ENCODE data around the gene HMHB1.

The HMHB1 gene

DNA sequence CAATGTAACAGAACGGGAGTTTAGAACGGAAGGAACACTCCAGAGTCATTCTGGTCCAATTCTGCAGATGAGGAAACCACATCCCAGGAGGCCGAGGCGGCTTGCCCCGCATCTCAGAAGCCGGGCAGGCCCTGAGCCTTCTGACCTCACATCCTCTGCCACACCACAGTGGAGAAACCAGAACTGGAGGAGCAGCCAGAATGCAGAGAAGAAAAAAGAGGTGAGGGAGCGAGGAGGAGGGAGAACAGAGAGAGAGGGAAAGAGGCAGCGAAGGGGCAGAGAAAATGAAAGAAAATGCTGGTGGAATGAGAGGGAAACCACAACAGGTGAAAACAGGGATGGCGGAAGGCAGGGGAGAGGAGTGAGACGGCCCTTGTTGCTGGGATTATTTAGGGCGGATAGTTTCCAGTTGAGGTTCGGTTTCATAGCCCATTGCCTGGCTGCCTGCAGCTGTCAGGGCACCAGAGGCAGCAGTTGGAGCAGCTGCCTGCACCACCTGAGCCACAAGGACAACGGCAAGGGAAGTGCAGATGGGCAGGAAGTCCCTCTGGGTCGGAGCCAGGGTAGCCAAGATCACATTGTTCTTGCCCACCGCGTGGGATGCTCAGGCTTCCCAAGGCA lies at the start of gene HMHB1:
TSS of gene HMHB1 (plus strand) at position 77 of the 621 bp plus-strand sequence.
- no peak for DNase-seq (ENCODE audit: low read depth)

DNA sequence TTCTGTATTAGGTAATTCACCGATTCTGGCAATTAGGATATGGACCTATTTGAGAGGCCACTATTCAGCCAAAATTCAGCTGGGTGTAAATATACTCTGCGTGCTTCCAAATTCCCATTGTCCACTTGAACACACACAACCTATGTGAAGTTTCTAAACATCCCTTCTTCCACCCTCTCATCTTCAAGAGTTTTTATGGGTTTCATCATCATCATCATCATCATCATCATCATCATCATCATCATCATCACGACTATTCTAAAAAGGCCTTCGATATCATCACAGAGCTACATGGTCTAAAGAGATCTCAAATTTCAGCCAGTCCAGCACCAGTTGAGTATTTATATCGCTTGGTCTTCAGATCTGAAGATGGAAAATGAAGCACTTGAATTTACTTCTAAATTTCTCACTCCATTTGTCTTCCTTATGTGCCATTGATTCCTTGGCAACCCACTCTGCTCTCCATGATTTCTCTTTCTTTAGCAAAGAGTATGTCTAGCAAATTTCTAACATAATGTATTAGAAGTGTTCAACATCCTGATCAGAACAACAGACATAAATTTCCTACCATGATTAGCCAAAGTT lies 49.2 kb upstream of the HMHB1 start:
- DNase-seq (ENCODE audit: low read depth): no peak

GRCh38 chr5:143767162-143767561 lies 44.8 kb upstream of the HMHB1 start:
- DNase-seq (ENCODE audit: low read depth): no peak

DNA sequence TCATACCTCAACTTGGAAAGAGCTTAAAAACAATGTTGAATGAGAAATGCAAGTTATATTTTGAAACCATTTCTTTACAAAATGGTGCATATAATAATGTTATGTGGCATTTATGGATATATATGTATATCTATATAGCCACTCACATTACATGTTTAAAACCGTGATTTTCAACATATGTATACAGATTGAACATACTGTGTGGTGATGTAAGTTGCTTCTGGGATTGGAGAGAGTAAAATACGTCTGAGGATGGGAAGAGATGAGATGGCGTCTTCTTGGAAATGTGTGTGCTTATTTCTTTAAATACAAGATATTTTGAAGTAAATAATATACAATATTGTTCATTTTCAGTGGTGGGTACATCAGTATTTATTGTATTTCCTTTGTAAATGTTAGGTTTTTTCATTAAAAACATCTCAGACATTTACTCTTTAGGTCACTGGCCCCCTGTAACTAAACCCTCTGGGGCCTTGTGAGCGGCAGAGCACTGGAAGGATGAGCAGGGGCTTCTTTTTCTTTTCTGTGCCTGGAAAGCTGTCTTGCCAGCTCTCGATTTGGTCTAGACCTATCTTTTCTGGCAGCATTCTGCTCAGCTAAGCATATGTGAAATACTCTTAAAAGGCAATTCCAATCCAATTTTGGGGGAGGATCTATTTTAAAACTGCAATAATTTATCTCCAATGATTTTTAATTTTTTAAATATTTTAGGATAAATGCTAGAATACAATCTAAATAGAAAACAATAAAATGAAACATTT lies 42.8 kb upstream of the HMHB1 start:
- DNase-seq (ENCODE audit: low read depth): no peak

DNA sequence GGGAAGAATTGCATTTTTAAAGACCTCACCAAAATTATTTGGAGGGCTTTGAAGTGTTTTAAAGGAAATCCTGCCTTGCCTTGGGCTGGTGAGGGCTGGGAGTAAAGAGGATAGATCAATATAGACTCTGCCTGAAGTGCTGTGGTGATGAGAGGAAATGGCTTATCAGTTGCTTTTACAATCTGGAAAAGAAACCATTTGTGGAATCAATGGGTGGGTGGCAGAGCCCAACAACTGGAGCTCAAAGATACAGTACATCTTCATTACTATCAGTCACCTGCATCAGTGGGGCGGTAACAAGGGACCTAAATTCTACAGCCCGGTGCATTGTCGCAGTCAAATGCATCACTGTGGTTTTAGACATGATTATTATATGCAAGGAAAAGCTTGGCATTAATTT lies 41.5 kb upstream of the HMHB1 start:
- no peak for DNase-seq (ENCODE audit: low read depth)

DNA sequence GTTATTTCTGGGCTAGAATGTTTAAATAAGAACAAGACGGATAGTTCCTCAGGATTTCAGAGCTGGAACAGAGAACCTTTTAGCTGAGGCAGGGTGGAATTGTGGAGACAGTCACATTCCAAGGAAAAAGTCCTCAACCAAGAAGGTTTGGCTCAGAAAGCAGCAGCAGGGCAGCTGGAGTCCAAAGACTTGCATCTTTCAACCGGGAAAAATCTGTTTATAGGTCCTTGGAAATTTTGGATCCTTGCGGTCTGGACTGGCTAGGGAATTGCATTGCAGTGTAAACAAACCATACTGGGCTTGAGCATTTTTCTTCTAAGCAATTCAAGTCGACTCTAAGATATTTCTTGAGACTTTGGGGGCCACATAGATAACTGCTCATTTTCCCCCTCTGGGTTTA lies 40.8 kb upstream of the HMHB1 start:
- DNase-seq (ENCODE audit: low read depth): no peak

- no peak for DNase-seq (ENCODE audit: low read depth)
These were observed 40.4 kb upstream of the HMHB1 start for GRCh38 chr5:143771602-143772001.

- no peak for DNase-seq (ENCODE audit: low read depth)
These were observed 39.3 kb upstream of the HMHB1 start for GRCh38 chr5:143772621-143773020.

DNA sequence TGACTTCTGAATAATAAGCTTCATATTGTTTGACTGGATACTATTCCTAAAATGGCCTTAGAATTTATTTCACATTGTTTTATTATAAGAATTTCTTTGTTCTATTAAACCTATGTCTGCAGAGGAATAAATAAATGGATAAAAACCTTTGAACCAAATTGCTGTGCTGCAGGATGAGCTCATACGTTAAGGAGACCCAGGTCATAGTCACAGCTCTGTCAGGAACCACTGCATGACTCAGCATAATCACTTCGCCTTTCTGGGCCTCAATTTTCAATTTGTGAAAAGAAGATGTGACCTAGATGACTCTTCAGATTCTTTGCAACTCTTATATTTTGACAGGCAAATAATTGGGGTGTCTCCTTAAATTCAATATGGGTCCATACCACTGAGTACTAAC lies 36.7 kb upstream of the HMHB1 start:
- DNase-seq (ENCODE audit: low read depth): no peak

DNA sequence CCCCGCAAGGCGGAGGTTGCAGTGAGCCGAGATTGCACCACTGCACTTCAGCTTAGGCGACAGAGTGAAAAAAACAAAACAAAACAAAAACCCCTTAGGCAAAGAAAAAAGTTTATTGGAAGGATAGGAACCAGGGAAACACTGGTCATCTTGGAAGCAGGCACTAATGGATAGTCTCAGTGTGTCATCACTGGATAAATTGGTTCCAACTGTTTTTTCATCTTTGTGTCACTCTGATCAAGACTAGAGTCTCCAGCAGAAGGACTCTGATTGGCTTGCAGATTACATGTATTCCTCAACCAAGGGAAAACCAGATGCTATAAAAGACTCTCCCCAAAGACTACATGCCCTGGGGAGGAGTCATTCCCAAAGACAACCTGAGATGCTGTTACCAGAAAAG lies 35.0 kb upstream of the HMHB1 start:
- no peak for DNase-seq (ENCODE audit: low read depth)

GRCh38 chr5:143779506-143779905 lies 32.5 kb upstream of the HMHB1 start:
- no peak for DNase-seq (ENCODE audit: low read depth)

GRCh38 chr5:143781993-143782520 lies 29.9 kb upstream of the HMHB1 start:
- no peak for DNase-seq (ENCODE audit: low read depth)

DNA sequence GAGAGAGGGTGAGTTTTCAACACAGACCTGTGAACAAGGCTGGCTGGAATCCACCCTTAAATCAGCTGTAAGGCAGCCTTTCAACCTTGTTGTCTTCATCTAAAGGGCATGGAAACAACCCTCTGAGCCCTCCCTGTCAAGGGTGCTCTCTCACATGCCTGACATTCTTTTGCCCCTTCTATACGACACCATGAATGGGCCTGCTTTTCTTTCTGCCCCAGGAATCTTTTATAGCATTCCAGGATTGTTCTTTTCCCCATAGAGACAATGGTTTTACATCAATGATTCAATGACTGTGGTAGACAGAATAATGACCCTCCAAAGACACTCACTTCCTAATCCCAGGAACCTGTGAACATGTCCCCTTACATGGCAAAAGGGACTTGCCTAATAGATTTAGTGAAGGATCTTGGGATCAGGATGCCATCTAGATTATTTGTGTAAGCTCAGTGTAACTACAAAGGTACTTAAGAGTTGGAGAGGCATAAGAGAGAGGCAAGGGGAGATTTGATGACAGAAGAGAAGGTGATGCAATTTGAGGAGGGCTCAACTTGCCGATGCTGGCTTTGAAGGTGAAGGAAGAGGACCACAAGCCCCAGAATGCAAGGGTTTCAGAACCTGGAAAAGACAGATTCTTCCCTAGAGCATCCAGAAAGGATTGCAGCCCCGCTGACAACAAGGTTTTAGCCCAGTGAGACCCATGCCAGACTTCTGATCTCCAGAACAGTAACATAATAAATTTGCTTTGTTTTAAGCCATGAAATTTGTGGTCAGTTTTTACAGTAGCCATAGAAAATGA lies 29.2 kb upstream of the HMHB1 start:
- DNase-seq (ENCODE audit: low read depth): no peak

DNA sequence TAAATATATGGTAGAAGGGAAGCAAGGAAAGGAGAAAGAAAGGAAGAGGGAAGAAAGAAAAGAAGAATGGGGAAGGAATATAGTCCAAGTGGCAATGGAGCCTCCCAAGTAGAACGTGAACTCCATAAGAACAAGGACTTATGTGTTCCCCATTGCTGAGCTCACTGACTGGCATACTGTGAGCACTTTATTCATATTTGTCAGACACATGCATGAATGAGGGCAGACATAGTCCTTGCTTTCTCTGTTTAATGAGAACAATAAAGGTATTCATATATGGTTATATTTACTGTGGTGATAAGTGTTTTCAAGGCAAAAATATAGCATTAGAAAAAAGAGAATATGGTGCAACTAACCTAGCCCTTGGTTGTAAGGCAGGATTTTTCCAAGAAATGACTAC lies 23.6 kb upstream of the HMHB1 start:
- no peak for DNase-seq (ENCODE audit: low read depth)

DNA sequence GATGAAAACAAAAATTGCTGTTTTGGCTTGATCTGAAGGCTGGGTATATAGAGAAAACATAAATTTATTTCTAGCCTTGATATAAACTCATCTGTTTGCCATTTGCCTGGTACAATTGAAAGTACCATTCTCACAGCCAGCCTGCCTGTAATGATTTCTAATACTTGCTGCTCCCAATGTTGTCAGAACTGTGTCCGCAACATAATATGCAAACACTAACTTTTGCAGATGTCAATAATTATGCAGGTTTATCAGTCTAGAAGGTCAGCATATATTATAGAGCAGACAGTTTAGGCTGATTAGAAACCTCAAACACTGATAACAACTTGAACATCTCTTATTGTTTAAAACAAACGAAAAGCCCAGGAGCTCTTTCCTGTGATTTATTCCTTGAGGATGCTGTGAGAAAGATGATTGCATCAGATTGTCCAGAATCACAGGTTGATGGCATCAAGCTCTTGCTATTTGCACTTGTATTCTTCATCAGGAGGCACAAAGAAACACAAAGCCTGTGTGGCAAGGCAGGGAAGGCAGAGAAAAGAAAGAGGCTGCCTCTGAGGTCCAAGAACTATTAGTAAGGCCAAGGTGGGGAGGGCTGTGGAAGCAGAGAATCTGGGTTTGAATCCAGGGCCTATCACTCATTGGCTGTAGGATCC lies 21.4 kb upstream of the HMHB1 start:
- DNase-seq (ENCODE audit: low read depth): no peak

DNA sequence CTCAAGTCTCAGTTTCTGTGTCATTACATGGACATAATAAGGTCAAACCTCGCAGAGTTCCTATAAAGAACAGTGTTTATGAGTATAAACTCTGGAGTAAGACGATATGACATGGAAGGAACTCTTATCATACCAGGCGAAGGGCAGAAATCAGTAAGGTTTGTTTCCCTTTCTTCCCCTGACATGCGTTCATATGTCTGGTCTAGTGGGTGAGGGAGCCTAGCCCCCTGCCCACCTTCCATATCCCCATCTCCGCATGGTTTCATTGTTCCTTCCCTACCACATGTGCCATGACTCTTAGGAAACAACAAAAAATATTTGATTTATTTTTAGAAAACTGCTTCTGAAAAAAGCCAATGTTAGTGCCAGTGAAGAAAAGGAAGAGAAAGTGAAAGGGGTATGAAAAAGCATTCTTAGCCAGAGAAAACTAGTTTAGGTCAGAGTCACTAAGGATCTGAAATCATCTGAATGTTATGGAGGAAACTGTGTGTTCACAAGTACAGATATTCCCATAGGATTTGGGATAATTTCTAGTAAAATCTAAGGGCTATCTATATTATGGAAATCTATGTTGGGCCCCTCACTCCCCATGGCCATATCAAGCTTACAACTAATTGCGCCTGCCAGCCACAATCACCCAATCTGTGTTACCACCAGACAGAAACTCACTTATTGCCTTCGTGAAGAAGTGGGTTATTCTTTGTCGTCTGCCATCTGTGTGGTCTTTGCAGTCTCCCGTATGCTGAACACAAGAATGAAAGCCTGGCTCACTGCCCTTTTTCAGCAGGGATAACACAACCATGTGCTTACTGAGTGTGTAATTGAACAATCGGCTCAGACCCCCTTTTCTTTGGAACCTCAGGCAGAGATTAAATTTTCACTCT lies 19.9 kb upstream of the HMHB1 start:
- DNase-seq (ENCODE audit: low read depth): no peak

GRCh38 chr5:143793249-143793648 lies 18.7 kb upstream of the HMHB1 start:
- DNase-seq (ENCODE audit: low read depth): no peak

GRCh38 chr5:143796125-143796524 lies 15.8 kb upstream of the HMHB1 start:
- DNase-seq (ENCODE audit: low read depth): no peak

GRCh38 chr5:143796753-143797152 lies 15.2 kb upstream of the HMHB1 start:
- DNase-seq (ENCODE audit: low read depth): no peak

GRCh38 chr5:143800715-143801114 lies 11.2 kb upstream of the HMHB1 start:
- no peak for DNase-seq (ENCODE audit: low read depth)

Data from stimulated activated CD8-positive, alpha-beta memory T cell treated with anti-CD3 and anti-CD28 coated beads, Interleukin-15, amount 100 ng/mL, for 1 hour (primary cell).